ENCODE measurements around the gene RPGR. TPM values are rescaled to one million over a fixed set of nuclear protein-coding genes. Genes with fewer than 3 reads are reported as not detected.

Gene RPGR
- total RNA-seq, 2 donors from 2014 or later, result 8.6 to 8.7 TPM

GRCh38 chrX:38276089-38276488 is 51.2 kb downstream of the RPGR start:
- Mint-ChIP-seq H3K4me3 (no peak overlapping the region), H3K4me1 (ENCODE audit: low read depth) (no peaks in the 10 kb centered on the region), H3K27me3 (ENCODE audit: low read depth) (no peaks in the 10 kb centered on the region), H3K36me3 (ENCODE audit: insufficient read depth in 2 of 2) (peaks cover 0 to 2% of the 10 kb centered on the region in 2 donors), H3K9me3 (no peaks in the 10 kb centered on the region), H3K27ac (no peak overlapping the region)
- DNase-seq (no peak), ATAC-seq (replicated peaks in 1 of 2) (no peak)

- ATAC-seq (replicated peaks in 1 of 2), result no peak
- H3K9me3 Mint-ChIP-seq, result no peaks in the 10 kb centered on the region
- peaks cover 0 to 2% of the 10 kb centered on the region in 2 donors for H3K36me3 Mint-ChIP-seq (ENCODE audit: insufficient read depth in 2 of 2)
- no peak overlapping the region for H3K4me3 Mint-ChIP-seq
- peak overlapping the region; percentile 41 for H3K27ac Mint-ChIP-seq
- no peak for DNase-seq
- no peaks in the 10 kb centered on the region for H3K4me1 Mint-ChIP-seq (ENCODE audit: low read depth)
- H3K27me3 Mint-ChIP-seq (ENCODE audit: low read depth), result no peaks in the 10 kb centered on the region
These were observed 51.7 kb downstream of the RPGR start for GRCh38 chrX:38275615-38276014.

- Mint-ChIP-seq H3K36me3 (ENCODE audit: insufficient read depth in 2 of 2) (peaks cover 0 to 2% of the 10 kb centered on the region in 2 donors), H3K9me3 (no peaks in the 10 kb centered on the region), H3K4me3 (no peak overlapping the region), H3K27me3 (ENCODE audit: low read depth) (no peaks in the 10 kb centered on the region), H3K4me1 (ENCODE audit: low read depth) (no peaks in the 10 kb centered on the region), H3K27ac (no peak overlapping the region)
- DNase-seq (no peak), ATAC-seq (replicated peaks in 1 of 2) (no peak)
These were observed 53.9 kb downstream of the RPGR start for GRCh38 chrX:38273453-38273852.

- no peaks in the 10 kb centered on the region for H3K4me1 Mint-ChIP-seq (ENCODE audit: low read depth)
- no peaks in the 10 kb centered on the region for H3K9me3 Mint-ChIP-seq
- DNase-seq (no peak), ATAC-seq (replicated peaks in 1 of 2) (no peak)
- no peak overlapping the region for H3K4me3 Mint-ChIP-seq
- H3K36me3 Mint-ChIP-seq (ENCODE audit: insufficient read depth in 2 of 2), result peaks cover 0 to 2% of the 10 kb centered on the region in 2 donors
- no peaks in the 10 kb centered on the region for H3K27me3 Mint-ChIP-seq (ENCODE audit: low read depth)
- no peak overlapping the region for H3K27ac Mint-ChIP-seq
These were observed 56.1 kb downstream of the RPGR start for GRCh38 chrX:38271154-38271716.

GRCh38 chrX:38268011-38268410 is 59.3 kb downstream of the RPGR start:
- Mint-ChIP-seq H3K27me3 (ENCODE audit: low read depth) (no peaks in the 10 kb centered on the region), H3K4me3 (no peak overlapping the region), H3K9me3 (no peaks in the 10 kb centered on the region), H3K36me3 (ENCODE audit: insufficient read depth in 2 of 2) (peaks cover 0 to 2% of the 10 kb centered on the region in 2 donors), H3K4me1 (ENCODE audit: low read depth) (no peaks in the 10 kb centered on the region), H3K27ac (no peak overlapping the region)
- no peak for DNase-seq
- ATAC-seq (replicated peaks in 1 of 2), result no peak

GRCh38 chrX:38262715-38263620 is 64.3 kb downstream of the RPGR start:
- no peak overlapping the region for H3K4me3 Mint-ChIP-seq
- H3K36me3 Mint-ChIP-seq (ENCODE audit: insufficient read depth in 2 of 2), result no peaks in the 10 kb centered on the region
- H3K27ac Mint-ChIP-seq, result no peak overlapping the region
- DNase-seq (no peak), ATAC-seq (replicated peaks in 1 of 2) (no peak)
- H3K4me1 Mint-ChIP-seq (ENCODE audit: low read depth), result no peaks in the 10 kb centered on the region
- no peaks in the 10 kb centered on the region for H3K9me3 Mint-ChIP-seq
- peaks cover 14% of the 10 kb centered on the region for H3K27me3 Mint-ChIP-seq (ENCODE audit: low read depth)

- H3K36me3 Mint-ChIP-seq (ENCODE audit: insufficient read depth in 2 of 2), result no peaks in the 10 kb centered on the region
- peak; percentile 1 to 2 for DNase-seq
- H3K4me1 Mint-ChIP-seq (ENCODE audit: low read depth), result no peaks in the 10 kb centered on the region
- H3K4me3 Mint-ChIP-seq, result no peak overlapping the region
- H3K27ac Mint-ChIP-seq, result no peak overlapping the region
- no peak for ATAC-seq (replicated peaks in 1 of 2)
- H3K9me3 Mint-ChIP-seq, result no peaks in the 10 kb centered on the region
- H3K27me3 Mint-ChIP-seq (ENCODE audit: low read depth), result peaks cover 14% of the 10 kb centered on the region
These were observed 67.1 kb downstream of the RPGR start for GRCh38 chrX:38260231-38260630.

GRCh38 chrX:38256019-38256418 is 71.3 kb downstream of the RPGR start:
- no peak for ATAC-seq (replicated peaks in 1 of 2)
- H3K4me1 Mint-ChIP-seq (ENCODE audit: low read depth), result no peaks in the 10 kb centered on the region
- no peak overlapping the region for H3K4me3 Mint-ChIP-seq
- H3K27ac Mint-ChIP-seq, result no peak overlapping the region
- H3K9me3 Mint-ChIP-seq, result no peaks in the 10 kb centered on the region
- no peaks in the 10 kb centered on the region for H3K36me3 Mint-ChIP-seq (ENCODE audit: insufficient read depth in 2 of 2)
- peaks cover 20% of the 10 kb centered on the region for H3K27me3 Mint-ChIP-seq (ENCODE audit: low read depth)
- DNase-seq, result no peak

- ATAC-seq (replicated peaks in 1 of 2) (no peak), DNase-seq (no peak)
- peaks cover 15% of the 10 kb centered on the region for H3K27me3 Mint-ChIP-seq (ENCODE audit: low read depth)
- no peak overlapping the region for H3K27ac Mint-ChIP-seq
- H3K9me3 Mint-ChIP-seq, result no peaks in the 10 kb centered on the region
- H3K4me1 Mint-ChIP-seq (ENCODE audit: low read depth), result no peaks in the 10 kb centered on the region
- no peaks in the 10 kb centered on the region for H3K36me3 Mint-ChIP-seq (ENCODE audit: insufficient read depth in 2 of 2)
- H3K4me3 Mint-ChIP-seq, result no peak overlapping the region
These were observed 77.3 kb downstream of the RPGR start for GRCh38 chrX:38249965-38250364.

- no peak overlapping the region for H3K27ac Mint-ChIP-seq
- no peak for ATAC-seq (replicated peaks in 1 of 2)
- H3K36me3 Mint-ChIP-seq (ENCODE audit: insufficient read depth in 2 of 2), result no peaks in the 10 kb centered on the region
- H3K9me3 Mint-ChIP-seq, result no peaks in the 10 kb centered on the region
- peaks cover 24% of the 10 kb centered on the region for H3K27me3 Mint-ChIP-seq (ENCODE audit: low read depth)
- H3K4me3 Mint-ChIP-seq, result no peak overlapping the region
- no peaks in the 10 kb centered on the region for H3K4me1 Mint-ChIP-seq (ENCODE audit: low read depth)
- DNase-seq, result no peak
These were observed 80.3 kb downstream of the RPGR start for GRCh38 chrX:38247051-38247450.

- H3K4me1 Mint-ChIP-seq (ENCODE audit: low read depth), result no peaks in the 10 kb centered on the region
- no peak overlapping the region for H3K27ac Mint-ChIP-seq
- H3K27me3 Mint-ChIP-seq (ENCODE audit: low read depth), result peaks cover 38% of the 10 kb centered on the region
- ATAC-seq (replicated peaks in 1 of 2) (no peak), DNase-seq (no peak)
- no peaks in the 10 kb centered on the region for H3K36me3 Mint-ChIP-seq (ENCODE audit: insufficient read depth in 2 of 2)
- H3K9me3 Mint-ChIP-seq, result no peaks in the 10 kb centered on the region
- no peak overlapping the region for H3K4me3 Mint-ChIP-seq
These were observed 86.8 kb downstream of the RPGR start for GRCh38 chrX:38240541-38240940.

GRCh38 chrX:38236901-38237615 is 90.3 kb downstream of the RPGR start:
- H3K4me3 Mint-ChIP-seq, result no peak overlapping the region
- H3K9me3 Mint-ChIP-seq, result no peaks in the 10 kb centered on the region
- no peak for DNase-seq
- no peak overlapping the region for H3K27ac Mint-ChIP-seq
- no peak for ATAC-seq (replicated peaks in 1 of 2)
- H3K4me1 Mint-ChIP-seq (ENCODE audit: low read depth), result no peaks in the 10 kb centered on the region
- H3K27me3 Mint-ChIP-seq (ENCODE audit: low read depth), result peaks cover 44% of the 10 kb centered on the region
- H3K36me3 Mint-ChIP-seq (ENCODE audit: insufficient read depth in 2 of 2), result no peaks in the 10 kb centered on the region

- Mint-ChIP-seq H3K27me3 (ENCODE audit: low read depth) (peaks cover 40% of the 10 kb centered on the region), H3K4me3 (no peak overlapping the region), H3K36me3 (ENCODE audit: insufficient read depth in 2 of 2) (no peaks in the 10 kb centered on the region), H3K9me3 (no peaks in the 10 kb centered on the region), H3K27ac (no peak overlapping the region), H3K4me1 (ENCODE audit: low read depth) (no peaks in the 10 kb centered on the region)
- ATAC-seq (replicated peaks in 1 of 2) (no peak), DNase-seq (no peak)
These were observed 93.2 kb downstream of the RPGR start for GRCh38 chrX:38233891-38234667.

Measured in activated T-cell treated with anti-CD3 and anti-CD28 coated beads, Interleukin-2, amount 50 U/mL, for 72 hours (primary cell).